HG02970 (cell line): ENCODE measurements around the gene NAPB.

Experiments used
- ATAC-seq: cut with Tn5 transposase; IDR thresholded peaks from one replicate; pipeline ENCODE4 v1.9.1; 2021; ENCODE audit warnings: mild to moderate bottlenecking, moderate library complexity, moderate number of reproducible peaks; ENCODE audit not compliant: unreplicated experiment, low FRiP score

The NAPB gene

GRCh38 chr20:23370873-23371272, 50.4 kb downstream of the NAPB start:
- ATAC-seq: no peak

GRCh38 chr20:23370274-23370673, 51.0 kb downstream of the NAPB start:
- no peak for ATAC-seq

GRCh38 chr20:23369072-23369823, 52.0 kb downstream of the NAPB start:
- no peak for ATAC-seq

- no peak for ATAC-seq
These were observed 52.8 kb downstream of the NAPB start for GRCh38 chr20:23368316-23369071.

GRCh38 chr20:23367770-23368169, 53.5 kb downstream of the NAPB start:
- ATAC-seq: no peak

- ATAC-seq: no peak
These were observed 54.9 kb downstream of the NAPB start for GRCh38 chr20:23366384-23366783.

- ATAC-seq: no peak
These were observed 55.7 kb downstream of the NAPB start for GRCh38 chr20:23365390-23366165.

GRCh38 chr20:23363257-23363649, 58.0 kb downstream of the NAPB start:
- ATAC-seq: no peak

GRCh38 chr20:23362392-23363256, 58.7 kb downstream of the NAPB start:
- ATAC-seq: peak; percentile 14

GRCh38 chr20:23361476-23362391, 59.6 kb downstream of the NAPB start, which contains the start of gene GZF1:
GZF1 (plus strand) TSS chr20:23362182; CDS start chr20:23364384, 2,202 bp downstream.
- ATAC-seq: peak; percentile 75

GRCh38 chr20:23361119-23361475, 60.2 kb downstream of the NAPB start:
- ATAC-seq: no peak

GRCh38 chr20:23360531-23360930, 60.8 kb downstream of the NAPB start:
- ATAC-seq: no peak

- ATAC-seq: no peak
These were observed 62.2 kb downstream of the NAPB start for GRCh38 chr20:23358923-23359593.

GRCh38 chr20:23358563-23358906, 62.8 kb downstream of the NAPB start:
- ATAC-seq: no peak

GRCh38 chr20:23357767-23358562, 63.3 kb downstream of the NAPB start:
- ATAC-seq: peak; percentile 74

- no peak for ATAC-seq
These were observed 65.1 kb downstream of the NAPB start for GRCh38 chr20:23356203-23356602.

- ATAC-seq: peak; percentile 16
These were observed 70.1 kb downstream of the NAPB start for GRCh38 chr20:23350904-23351838.
